Neural crest cell (in vitro differentiated cells): ENCODE data around the gene AGPAT4. TPM values are rescaled to one million over a fixed set of nuclear protein-coding genes. Genes with fewer than 3 reads are reported as not detected.
A peak's percentile ranks its signal among the peaks of the same experiment; 100 is the strongest.

Source experiments
- DNase-seq: peaks from one replicate; pipeline ENCODE4 v3.0.0; 2021; ENCODE audit warnings: low read depth, mixed read lengths, low spot score
- H3K27ac Mint-ChIP-seq: one replicate; pipeline ENCODE4 v1.8.0; 2021; ENCODE audit warnings: mild to moderate bottlenecking, mixed read lengths; ENCODE audit not compliant: unreplicated experiment
- H3K27me3 Mint-ChIP-seq: 2 replicates; pipeline ENCODE4 v1.8.0; 2021; ENCODE audit warnings: low read depth, mild to moderate bottlenecking, mixed read lengths
- H3K36me3 Mint-ChIP-seq: 2 replicates; pipeline ENCODE4 v1.8.0; 2021; ENCODE audit warnings: low read depth, mild to moderate bottlenecking, mixed read lengths
- H3K4me1 Mint-ChIP-seq: 2 replicates; pipeline ENCODE4 v1.8.0; 2021; ENCODE audit warnings: mixed read lengths
- H3K4me3 Mint-ChIP-seq: one replicate; pipeline ENCODE4 v1.8.0; 2021; ENCODE audit warnings: mild to moderate bottlenecking, mixed read lengths
- H3K9me3 Mint-ChIP-seq: 2 replicates; pipeline ENCODE4 v1.8.0; 2021; ENCODE audit warnings: mixed read lengths
- CTCF ChIP-seq: fragments of 200-600 bp; sonication (generic); conservative IDR thresholded peaks from 2 replicates; pipeline ENCODE4 v1.5.0; 2021; ENCODE audit warnings: antibody characterized with exemption, mild to moderate bottlenecking
- total RNA-seq: library from RNA; stranded (reverse); gene quantifications from 2 replicates; pipeline ENCODE4 v1.2.1, GENCODE V29; 2021

AGPAT4 gene
- total RNA-seq, 1 donor from 2014 or later, result 37.6 TPM

- Mint-ChIP-seq H3K4me3 (no peak overlapping the region), H3K4me1 (peaks cover 4% of the 10 kb centered on the region), H3K27me3 (no peaks in the 10 kb centered on the region), H3K27ac (no peak overlapping the region), H3K9me3 (peaks cover 11% of the 10 kb centered on the region), H3K36me3 (peaks cover 3% of the 10 kb centered on the region)
- no peak for TF ChIP-seq CTCF
- DNase-seq, result no peak
These were observed 6.0 kb upstream of the AGPAT4 start for GRCh38 chr6:161279677-161280415.

DNA sequence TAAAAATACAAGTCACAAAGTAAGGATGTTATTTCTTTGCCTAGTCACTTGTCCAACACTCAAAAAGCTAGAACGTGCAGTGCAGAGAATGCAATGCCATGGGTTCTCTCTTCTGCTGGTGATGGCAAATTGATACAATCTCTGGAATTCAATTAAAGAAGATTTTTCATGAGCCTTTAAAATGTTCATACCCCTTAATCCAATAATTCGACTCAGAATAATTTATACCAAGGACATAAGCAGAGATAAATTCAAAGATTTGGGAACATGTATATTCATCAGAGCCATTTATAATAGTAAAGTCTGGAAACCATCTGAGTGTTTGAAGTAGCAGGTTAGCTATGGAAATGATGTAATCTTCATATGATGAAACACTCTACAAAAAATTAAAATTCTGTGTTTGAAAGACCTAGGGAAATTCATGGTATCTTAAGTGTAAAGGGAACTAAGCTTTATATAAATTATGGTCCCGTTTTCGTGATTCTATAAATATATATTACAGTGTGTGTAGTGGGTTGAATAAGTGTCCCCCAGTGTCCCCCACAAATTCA, 2.8 kb upstream of the AGPAT4 start:
- no peaks in the 10 kb centered on the region for H3K27me3 Mint-ChIP-seq
- H3K4me3 Mint-ChIP-seq, result peak overlapping the region; percentile 2
- DNase-seq, result no peak
- peaks cover 27% of the 10 kb centered on the region for H3K4me1 Mint-ChIP-seq
- H3K9me3 Mint-ChIP-seq, result peaks cover 11% of the 10 kb centered on the region
- peaks cover 3% of the 10 kb centered on the region for H3K36me3 Mint-ChIP-seq
- TF ChIP-seq CTCF, result no peak
- H3K27ac Mint-ChIP-seq, result no peak overlapping the region

- Mint-ChIP-seq H3K27ac (peak overlapping the region; percentile 36), H3K9me3 (peaks cover 4% of the 10 kb centered on the region), H3K36me3 (peaks cover 7% of the 10 kb centered on the region), H3K27me3 (no peaks in the 10 kb centered on the region), H3K4me3 (peak overlapping the region; percentile 10), H3K4me1 (peaks cover 37% of the 10 kb centered on the region)
- no peak for TF ChIP-seq CTCF
- no peak for DNase-seq
These were observed 1.0 kb upstream of the AGPAT4 start for GRCh38 chr6:161274898-161275297.

DNA sequence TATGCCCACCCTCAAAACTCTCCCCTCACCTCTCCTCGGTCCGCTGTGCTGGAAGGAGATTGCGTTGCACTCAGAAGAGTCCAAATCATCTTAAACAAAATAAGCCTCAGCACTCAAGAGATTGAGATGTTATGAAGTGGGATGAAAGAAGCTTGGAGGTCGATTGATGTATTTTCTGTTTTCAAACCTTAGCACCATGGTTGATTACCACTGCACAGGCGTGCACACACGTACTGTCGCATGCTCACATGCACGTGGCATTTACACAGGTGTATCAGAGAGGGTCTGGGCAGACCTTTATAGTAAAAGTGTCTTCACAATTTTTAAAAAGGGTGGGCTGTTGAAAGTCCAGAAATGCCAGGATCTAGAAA, 612 bp upstream of the AGPAT4 start:
- TF ChIP-seq CTCF, result no peak
- Mint-ChIP-seq H3K36me3 (peaks cover 11% of the 10 kb centered on the region), H3K4me1 (peaks cover 41% of the 10 kb centered on the region), H3K27me3 (no peaks in the 10 kb centered on the region), H3K9me3 (peaks cover 5% of the 10 kb centered on the region), H3K4me3 (peak overlapping the region; percentile 93), H3K27ac (peak overlapping the region; percentile 99)
- no peak for DNase-seq

DNA sequence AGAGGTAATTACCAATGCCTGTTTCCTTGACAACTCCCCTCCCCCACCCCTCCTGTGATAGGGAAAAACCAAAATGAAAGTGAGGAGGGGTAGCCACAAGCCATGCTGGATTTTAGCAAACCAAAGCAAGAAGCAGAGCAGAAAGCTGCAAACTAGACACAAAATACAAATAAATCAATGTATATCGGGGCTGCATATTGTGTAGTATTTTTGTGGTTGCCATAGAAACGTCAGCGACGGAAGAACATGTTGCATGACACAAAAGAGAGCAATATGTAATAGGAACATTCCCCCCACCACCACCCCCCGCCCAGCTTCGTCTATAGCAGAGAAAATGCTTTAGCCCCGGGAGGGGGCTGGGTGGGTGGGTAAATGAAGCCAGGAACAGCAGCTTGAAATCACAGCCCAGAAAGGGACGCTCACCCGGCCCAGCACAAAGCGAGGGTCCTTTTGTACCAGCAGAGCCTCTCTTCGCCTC, 548 bp downstream of the AGPAT4 start:
- TF ChIP-seq CTCF, result no peak
- Mint-ChIP-seq H3K4me3 (peak overlapping the region; percentile 93), H3K27ac (peak overlapping the region; percentile 99), H3K9me3 (peaks cover 5% of the 10 kb centered on the region), H3K27me3 (no peaks in the 10 kb centered on the region), H3K36me3 (peaks cover 17% of the 10 kb centered on the region), H3K4me1 (peaks cover 50% of the 10 kb centered on the region)
- DNase-seq, result peak; percentile 49
